ENCODE measurements around the gene CYP4F2. TPM values are rescaled to one million over a fixed set of nuclear protein-coding genes. Genes with fewer than 3 reads are reported as not detected.
"Not testable (repeated sequence)": the region's sequence is repeated elsewhere in the genome, so short reads cannot be mapped to it uniquely, and the experiment has no call there.

The CYP4F2 gene
- total and polyA plus RNA-seq, 2 donors from 2014 or later: 0.31 to 16.8 TPM

GRCh38 chr19:15885919-15886318 is 12.0 kb downstream of the CYP4F2 start:
- Histone ChIP-seq H3K9ac (ENCODE audit: low read length in 3 of 3) (no peak overlapping the region), H3K36me3 (ENCODE audit: control insufficient read depth in 2 of 3, insufficient read depth in 3 of 3, low read length in 3 of 3) (no peaks in the 10 kb centered on the region), H3K27me3 (ENCODE audit: control insufficient read depth, insufficient read depth, low read length) (no peaks in the 10 kb centered on the region), H3K9me3 (ENCODE audit: control insufficient read depth in 2 of 3, insufficient read depth in 1 of 3, low read length in 3 of 3) (no peaks in the 10 kb centered on the region), H3K27ac (ENCODE audit: low read depth in 2 of 2, low read length in 2 of 2) (no peak overlapping the region), H3K4me3 (ENCODE audit: low read length in 3 of 3) (no peak overlapping the region), H3K4me1 (ENCODE audit: control insufficient read depth in 2 of 3, insufficient read depth in 2 of 3, low read depth in 1 of 3, low read length in 3 of 3) (no peaks in the 10 kb centered on the region)
- FAIRE-seq: no peak
- TF ChIP-seq CTCF (IDR thresholded peaks at IDR 0.05; ENCODE audit: borderline replicate concordance, extremely low read depth, insufficient read depth): no peak
- intact Hi-C loops (cut with DNase I): no loop called here
- no peak for DNase-seq

GRCh38 chr19:15885167-15885566 is 12.7 kb downstream of the CYP4F2 start:
- H3K9ac ChIP-seq (ENCODE audit: low read length in 3 of 3): no peak overlapping the region
- no peak overlapping the region for H3K4me3 ChIP-seq (ENCODE audit: low read length in 3 of 3)
- no peak for FAIRE-seq
- H3K27ac ChIP-seq (ENCODE audit: low read depth in 2 of 2, low read length in 2 of 2): no peak overlapping the region
- no peaks in the 10 kb centered on the region for H3K9me3 ChIP-seq (ENCODE audit: control insufficient read depth in 2 of 3, insufficient read depth in 1 of 3, low read length in 3 of 3)
- H3K27me3 ChIP-seq (ENCODE audit: control insufficient read depth, insufficient read depth, low read length): no peaks in the 10 kb centered on the region
- H3K36me3 ChIP-seq (ENCODE audit: control insufficient read depth in 2 of 3, insufficient read depth in 3 of 3, low read length in 3 of 3): no peaks in the 10 kb centered on the region
- DNase-seq: no peak
- TF ChIP-seq CTCF (IDR thresholded peaks at IDR 0.05; ENCODE audit: borderline replicate concordance, extremely low read depth, insufficient read depth): no peak
- intact Hi-C loops (cut with DNase I): no loop called here
- H3K4me1 ChIP-seq (ENCODE audit: control insufficient read depth in 2 of 3, insufficient read depth in 2 of 3, low read depth in 1 of 3, low read length in 3 of 3): no peaks in the 10 kb centered on the region

- H3K4me1 ChIP-seq (ENCODE audit: control insufficient read depth in 2 of 3, insufficient read depth in 2 of 3, low read depth in 1 of 3, low read length in 3 of 3); H3K4me3 ChIP-seq (ENCODE audit: low read length in 3 of 3); H3K27me3 ChIP-seq (ENCODE audit: control insufficient read depth, insufficient read depth, low read length); H3K36me3 ChIP-seq (ENCODE audit: control insufficient read depth in 2 of 3, insufficient read depth in 3 of 3, low read length in 3 of 3); H3K27ac ChIP-seq (ENCODE audit: low read depth in 2 of 2, low read length in 2 of 2); intact Hi-C loops (cut with DNase I); H3K9me3 ChIP-seq (ENCODE audit: control insufficient read depth in 2 of 3, insufficient read depth in 1 of 3, low read length in 3 of 3); H3K9ac ChIP-seq (ENCODE audit: low read length in 3 of 3); DNase-seq; FAIRE-seq: not testable (repeated sequence)
Measured at GRCh38 chr19:15883329-15883728, 14.5 kb downstream of the CYP4F2 start.

- intact Hi-C loops (cut with DNase I): no loop called here
- H3K27ac ChIP-seq (ENCODE audit: low read depth in 2 of 2, low read length in 2 of 2): no peak overlapping the region
Measured at GRCh38 chr19:15874821-15875474, 22.9 kb downstream of the CYP4F2 start.

GRCh38 chr19:15873771-15874170 is 24.1 kb downstream of the CYP4F2 start:
- H3K9me3 ChIP-seq (ENCODE audit: control insufficient read depth in 2 of 3, insufficient read depth in 1 of 3, low read length in 3 of 3); H3K27me3 ChIP-seq (ENCODE audit: control insufficient read depth, insufficient read depth, low read length); H3K36me3 ChIP-seq (ENCODE audit: control insufficient read depth in 2 of 3, insufficient read depth in 3 of 3, low read length in 3 of 3); H3K4me3 ChIP-seq (ENCODE audit: low read length in 3 of 3); intact Hi-C loops (cut with DNase I); FAIRE-seq; H3K9ac ChIP-seq (ENCODE audit: low read length in 3 of 3); DNase-seq; H3K27ac ChIP-seq (ENCODE audit: low read depth in 2 of 2, low read length in 2 of 2); H3K4me1 ChIP-seq (ENCODE audit: control insufficient read depth in 2 of 3, insufficient read depth in 2 of 3, low read depth in 1 of 3, low read length in 3 of 3): not testable (repeated sequence)

More at GRCh38 chr19:15874821-15875474, 22.9 kb downstream of the CYP4F2 start:
- FAIRE-seq: no peak
- no peak overlapping the region for H3K9ac ChIP-seq (ENCODE audit: low read length in 3 of 3)
- no peak for DNase-seq
- H3K4me1 ChIP-seq (ENCODE audit: control insufficient read depth in 2 of 3, insufficient read depth in 2 of 3, low read depth in 1 of 3, low read length in 3 of 3): no peaks in the 10 kb centered on the region
- H3K36me3 ChIP-seq (ENCODE audit: control insufficient read depth in 2 of 3, insufficient read depth in 3 of 3, low read length in 3 of 3): no peaks in the 10 kb centered on the region
- no peak overlapping the region for H3K4me3 ChIP-seq (ENCODE audit: low read length in 3 of 3)
- H3K27me3 ChIP-seq (ENCODE audit: control insufficient read depth, insufficient read depth, low read length): no peaks in the 10 kb centered on the region
- H3K9me3 ChIP-seq (ENCODE audit: control insufficient read depth in 2 of 3, insufficient read depth in 1 of 3, low read length in 3 of 3): no peaks in the 10 kb centered on the region
- no peak for TF ChIP-seq CTCF (IDR thresholded peaks at IDR 0.05; ENCODE audit: borderline replicate concordance, extremely low read depth, insufficient read depth)
